ENCODE data around the gene TMEM120A.

Gene TMEM120A

GRCh38 chr7:76002139-76002538, 7.7 kb upstream of the TMEM120A start:
- Histone ChIP-seq H2BK120ac (ENCODE audit: insufficient read depth, low read length, poor library complexity) (no peak overlapping the region), H3K23ac (ENCODE audit: low read length) (no peak overlapping the region), H3K18ac (ENCODE audit: low read length) (no peak overlapping the region), H2AK5ac (ENCODE audit: low read length) (no peak overlapping the region), H4K12ac (ENCODE audit: low read depth, low read length) (no peak overlapping the region), H3K4me2 (ENCODE audit: low read length) (no peak overlapping the region), H3K79me1 (ENCODE audit: low read length) (no peaks in the 10 kb centered on the region), H3K27ac (ENCODE audit: low read depth, low read length) (no peak overlapping the region), H2BK5ac (ENCODE audit: low read depth, low read length, poor library complexity) (no peak overlapping the region), H4K8ac (ENCODE audit: low read depth, low read length) (no peak overlapping the region), H2AFZ (ENCODE audit: insufficient read depth, low read length, poor library complexity) (no peak overlapping the region), H3K79me2 (ENCODE audit: control insufficient read depth, insufficient read depth, low read length, poor library complexity) (peaks cover 1% of the 10 kb centered on the region), H3K9me3 (ENCODE audit: insufficient read depth, low read depth, low read length) (peaks cover 5% of the 10 kb centered on the region), H3K36me3 (ENCODE audit: control insufficient read depth in 1 of 2, insufficient read depth in 2 of 2, low read length in 2 of 2) (peaks cover 32 to 34% of the 10 kb centered on the region in 2 experiments), H3K4me3 (ENCODE audit: low read depth, low read length) (no peak overlapping the region), H3K4me1 (ENCODE audit: control insufficient read depth in 1 of 2, insufficient read depth in 2 of 2, low read length in 2 of 2) (no peaks in the 10 kb centered on the region), H3K14ac (ENCODE audit: low read length) (no peak overlapping the region), H4K91ac (ENCODE audit: low read depth, low read length) (no peak overlapping the region), H3K9ac (ENCODE audit: low read length) (no peak overlapping the region), H2BK12ac (ENCODE audit: low read length) (no peak overlapping the region), H3K27me3 (ENCODE audit: insufficient read depth, low read length) (no peaks in the 10 kb centered on the region), H3K4ac (ENCODE audit: low read depth, low read length) (no peak overlapping the region)
- no peak for DNase-seq
- WGBS (ENCODE audit: extremely low coverage, insufficient coverage, insufficient read length): no CpG with 5 or more reads among the region's 6 CpGs

- Histone ChIP-seq H3K14ac (ENCODE audit: low read length) (no peak overlapping the region), H2AFZ (ENCODE audit: insufficient read depth, low read length, poor library complexity) (no peak overlapping the region), H3K79me1 (ENCODE audit: low read length) (no peaks in the 10 kb centered on the region), H3K9me3 (ENCODE audit: insufficient read depth, low read depth, low read length) (peaks cover 8% of the 10 kb centered on the region), H3K23ac (ENCODE audit: low read length) (no peak overlapping the region), H2AK5ac (ENCODE audit: low read length) (no peak overlapping the region), H4K8ac (ENCODE audit: low read depth, low read length) (no peak overlapping the region), H3K79me2 (ENCODE audit: control insufficient read depth, insufficient read depth, low read length, poor library complexity) (peaks cover 1% of the 10 kb centered on the region), H3K27me3 (ENCODE audit: insufficient read depth, low read length) (no peaks in the 10 kb centered on the region), H2BK12ac (ENCODE audit: low read length) (no peak overlapping the region), H3K4me1 (ENCODE audit: control insufficient read depth in 1 of 2, insufficient read depth in 2 of 2, low read length in 2 of 2) (no peaks in the 10 kb centered on the region), H3K9ac (ENCODE audit: low read length) (no peak overlapping the region), H3K4ac (ENCODE audit: low read depth, low read length) (no peak overlapping the region), H2BK120ac (ENCODE audit: insufficient read depth, low read length, poor library complexity) (no peak overlapping the region), H3K4me2 (ENCODE audit: low read length) (no peak overlapping the region), H3K18ac (ENCODE audit: low read length) (no peak overlapping the region), H4K91ac (ENCODE audit: low read depth, low read length) (no peak overlapping the region), H3K27ac (ENCODE audit: low read depth, low read length) (no peak overlapping the region), H3K36me3 (ENCODE audit: control insufficient read depth in 1 of 2, insufficient read depth in 2 of 2, low read length in 2 of 2) (peaks cover 38 to 43% of the 10 kb centered on the region in 2 experiments), H3K4me3 (ENCODE audit: low read depth, low read length) (no peak overlapping the region), H2BK5ac (ENCODE audit: low read depth, low read length, poor library complexity) (no peak overlapping the region), H4K12ac (ENCODE audit: low read depth, low read length) (no peak overlapping the region)
- no peak for DNase-seq
- WGBS (ENCODE audit: extremely low coverage, insufficient coverage, insufficient read length): no CpG with 5 or more reads among the region's 11 CpGs
Observed at GRCh38 chr7:76000566-76000965, 6.2 kb upstream of the TMEM120A start.

GRCh38 chr7:75998038-75998437, 3.6 kb upstream of the TMEM120A start:
- no peak overlapping the region for H3K4me2 ChIP-seq (ENCODE audit: low read length)
- H2BK5ac ChIP-seq (ENCODE audit: low read depth, low read length, poor library complexity): no peak overlapping the region
- H3K4me1 ChIP-seq (ENCODE audit: control insufficient read depth in 1 of 2, insufficient read depth in 2 of 2, low read length in 2 of 2): peaks cover 6 to 7% of the 10 kb centered on the region in 2 experiments
- no peak overlapping the region for H3K4me3 ChIP-seq (ENCODE audit: low read depth, low read length)
- H4K91ac ChIP-seq (ENCODE audit: low read depth, low read length): no peak overlapping the region
- H3K9ac ChIP-seq (ENCODE audit: low read length): no peak overlapping the region
- no peak overlapping the region for H2AFZ ChIP-seq (ENCODE audit: insufficient read depth, low read length, poor library complexity)
- no CpG with 5 or more reads among the region's 1 CpG for WGBS (ENCODE audit: extremely low coverage, insufficient coverage, insufficient read length)
- H3K27me3 ChIP-seq (ENCODE audit: insufficient read depth, low read length): no peaks in the 10 kb centered on the region
- peaks cover 8% of the 10 kb centered on the region for H3K9me3 ChIP-seq (ENCODE audit: insufficient read depth, low read depth, low read length)
- H2BK12ac ChIP-seq (ENCODE audit: low read length): no peak overlapping the region
- H2AK5ac ChIP-seq (ENCODE audit: low read length): no peak overlapping the region
- no peak overlapping the region for H3K27ac ChIP-seq (ENCODE audit: low read depth, low read length)
- no peak overlapping the region for H4K12ac ChIP-seq (ENCODE audit: low read depth, low read length)
- H3K79me1 ChIP-seq (ENCODE audit: low read length): peaks cover 10% of the 10 kb centered on the region
- H3K18ac ChIP-seq (ENCODE audit: low read length): no peak overlapping the region
- H3K79me2 ChIP-seq (ENCODE audit: control insufficient read depth, insufficient read depth, low read length, poor library complexity): peaks cover 3% of the 10 kb centered on the region
- no peak overlapping the region for H3K4ac ChIP-seq (ENCODE audit: low read depth, low read length)
- H3K14ac ChIP-seq (ENCODE audit: low read length): no peak overlapping the region
- H4K8ac ChIP-seq (ENCODE audit: low read depth, low read length): no peak overlapping the region
- no peak for DNase-seq
- H3K23ac ChIP-seq (ENCODE audit: low read length): no peak overlapping the region
- no peak overlapping the region for H2BK120ac ChIP-seq (ENCODE audit: insufficient read depth, low read length, poor library complexity)
- peaks cover 26 to 31% of the 10 kb centered on the region in 2 experiments for H3K36me3 ChIP-seq (ENCODE audit: control insufficient read depth in 1 of 2, insufficient read depth in 2 of 2, low read length in 2 of 2)

GRCh38 chr7:75996476-75996875, 2.1 kb upstream of the TMEM120A start:
- no peak overlapping the region for H3K4me3 ChIP-seq (ENCODE audit: low read depth, low read length)
- WGBS (ENCODE audit: extremely low coverage, insufficient coverage, insufficient read length): no CpG with 5 or more reads among the region's 4 CpGs
- no peak overlapping the region for H3K27ac ChIP-seq (ENCODE audit: low read depth, low read length)

More at GRCh38 chr7:75996476-75996875, 2.1 kb upstream of the TMEM120A start:
- H4K91ac ChIP-seq (ENCODE audit: low read depth, low read length): no peak overlapping the region
- H3K4ac ChIP-seq (ENCODE audit: low read depth, low read length): no peak overlapping the region
- H3K4me2 ChIP-seq (ENCODE audit: low read length): no peak overlapping the region
- H2AFZ ChIP-seq (ENCODE audit: insufficient read depth, low read length, poor library complexity): no peak overlapping the region
- peaks cover 20 to 22% of the 10 kb centered on the region in 2 experiments for H3K36me3 ChIP-seq (ENCODE audit: control insufficient read depth in 1 of 2, insufficient read depth in 2 of 2, low read length in 2 of 2)
- no peak overlapping the region for H4K12ac ChIP-seq (ENCODE audit: low read depth, low read length)
- H2BK12ac ChIP-seq (ENCODE audit: low read length): no peak overlapping the region
- no peaks in the 10 kb centered on the region for H3K27me3 ChIP-seq (ENCODE audit: insufficient read depth, low read length)
- no peak overlapping the region for H2BK120ac ChIP-seq (ENCODE audit: insufficient read depth, low read length, poor library complexity)
- H3K18ac ChIP-seq (ENCODE audit: low read length): no peak overlapping the region
- H3K79me2 ChIP-seq (ENCODE audit: control insufficient read depth, insufficient read depth, low read length, poor library complexity): peaks cover 3% of the 10 kb centered on the region
- no peak overlapping the region for H4K8ac ChIP-seq (ENCODE audit: low read depth, low read length)
- H3K23ac ChIP-seq (ENCODE audit: low read length): no peak overlapping the region
- peaks cover 8% of the 10 kb centered on the region for H3K9me3 ChIP-seq (ENCODE audit: insufficient read depth, low read depth, low read length)
- no peak overlapping the region for H3K9ac ChIP-seq (ENCODE audit: low read length)
- peaks cover 10% of the 10 kb centered on the region for H3K79me1 ChIP-seq (ENCODE audit: low read length)
- H2AK5ac ChIP-seq (ENCODE audit: low read length): no peak overlapping the region
- no peak overlapping the region for H2BK5ac ChIP-seq (ENCODE audit: low read depth, low read length, poor library complexity)
- H3K14ac ChIP-seq (ENCODE audit: low read length): no peak overlapping the region
- no peak for DNase-seq
- H3K4me1 ChIP-seq (ENCODE audit: control insufficient read depth in 1 of 2, insufficient read depth in 2 of 2, low read length in 2 of 2): peaks cover 7 to 8% of the 10 kb centered on the region in 2 experiments
